GM12865 (cell line): ENCODE data around the gene NEIL3.
A peak's percentile ranks its signal among the peaks of the same experiment; 100 is the strongest.

Experiments
- DNase-seq: peaks from one replicate; pipeline ENCODE4 v3.0.0; 2010; ENCODE audit warnings: low read depth
- H3K4me3 ChIP-seq: 2 replicates; pipeline ENCODE4 v1.5.1; 2011; ENCODE audit warnings: mild to moderate bottlenecking, low read depth, low read length, control low read depth
- TF ChIP-seq, protein P1 (sequence below): IDR thresholded peaks from 2 replicates; pipeline ENCODE4 v1.5.1; 2011; ENCODE audit warnings: low read length, control low read depth, low read depth, inconsistent platforms; ENCODE audit not compliant: insufficient read depth; ENCODE audit errors: missing control alignments

The NEIL3 gene, protein sequence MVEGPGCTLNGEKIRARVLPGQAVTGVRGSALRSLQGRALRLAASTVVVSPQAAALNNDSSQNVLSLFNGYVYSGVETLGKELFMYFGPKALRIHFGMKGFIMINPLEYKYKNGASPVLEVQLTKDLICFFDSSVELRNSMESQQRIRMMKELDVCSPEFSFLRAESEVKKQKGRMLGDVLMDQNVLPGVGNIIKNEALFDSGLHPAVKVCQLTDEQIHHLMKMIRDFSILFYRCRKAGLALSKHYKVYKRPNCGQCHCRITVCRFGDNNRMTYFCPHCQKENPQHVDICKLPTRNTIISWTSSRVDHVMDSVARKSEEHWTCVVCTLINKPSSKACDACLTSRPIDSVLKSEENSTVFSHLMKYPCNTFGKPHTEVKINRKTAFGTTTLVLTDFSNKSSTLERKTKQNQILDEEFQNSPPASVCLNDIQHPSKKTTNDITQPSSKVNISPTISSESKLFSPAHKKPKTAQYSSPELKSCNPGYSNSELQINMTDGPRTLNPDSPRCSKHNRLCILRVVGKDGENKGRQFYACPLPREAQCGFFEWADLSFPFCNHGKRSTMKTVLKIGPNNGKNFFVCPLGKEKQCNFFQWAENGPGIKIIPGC

DNA sequence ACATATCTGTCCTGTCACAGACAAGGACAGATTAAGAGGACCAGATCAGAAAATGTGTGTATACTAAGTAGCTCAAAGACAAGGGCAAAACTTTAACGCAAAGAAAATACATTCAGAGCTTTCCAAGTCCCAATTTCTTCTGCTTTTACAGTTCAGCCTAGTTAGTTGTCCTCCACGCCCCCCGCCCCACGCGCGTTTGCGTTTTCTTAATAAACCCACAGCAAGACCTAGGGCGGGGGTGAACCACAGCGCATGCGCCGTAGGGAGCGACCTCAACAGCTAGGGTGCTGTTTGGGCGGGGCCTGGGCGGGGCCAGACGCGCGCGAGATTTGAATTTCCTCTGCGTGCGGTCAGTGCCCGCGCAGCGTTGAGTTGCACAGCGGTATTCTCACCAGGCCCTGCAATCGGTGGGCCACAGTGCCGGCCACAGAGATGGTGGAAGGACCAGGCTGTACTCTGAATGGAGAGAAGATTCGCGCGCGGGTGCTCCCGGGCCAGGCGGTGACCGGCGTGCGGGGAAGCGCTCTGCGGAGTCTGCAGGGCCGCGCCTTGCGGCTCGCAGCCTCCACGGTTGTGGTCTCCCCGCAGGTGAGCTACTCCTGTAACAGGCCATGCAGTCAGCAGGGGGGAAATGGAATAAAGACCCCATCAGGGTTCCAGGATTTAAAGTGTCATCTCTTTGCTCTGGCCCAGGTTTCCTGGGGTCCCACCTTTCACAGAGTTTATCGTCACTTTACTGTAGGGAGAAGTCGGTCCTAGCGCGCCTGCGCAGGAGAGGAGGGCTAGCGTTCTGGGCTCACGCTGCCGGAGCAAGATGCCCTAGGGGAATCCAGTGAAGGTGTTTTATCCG lies at the start of gene NEIL3:
Gene NEIL3, plus strand, starts transcription at position 353 of the 850 bp plus-strand sequence. Its CDS starts 80 bp downstream, at position 433.
- DNase-seq = peak; percentile 95
- peak within 1 kb of the TSS; percentile 67 for H3K4me3 ChIP-seq
- TF ChIP-seq, protein P1, sequence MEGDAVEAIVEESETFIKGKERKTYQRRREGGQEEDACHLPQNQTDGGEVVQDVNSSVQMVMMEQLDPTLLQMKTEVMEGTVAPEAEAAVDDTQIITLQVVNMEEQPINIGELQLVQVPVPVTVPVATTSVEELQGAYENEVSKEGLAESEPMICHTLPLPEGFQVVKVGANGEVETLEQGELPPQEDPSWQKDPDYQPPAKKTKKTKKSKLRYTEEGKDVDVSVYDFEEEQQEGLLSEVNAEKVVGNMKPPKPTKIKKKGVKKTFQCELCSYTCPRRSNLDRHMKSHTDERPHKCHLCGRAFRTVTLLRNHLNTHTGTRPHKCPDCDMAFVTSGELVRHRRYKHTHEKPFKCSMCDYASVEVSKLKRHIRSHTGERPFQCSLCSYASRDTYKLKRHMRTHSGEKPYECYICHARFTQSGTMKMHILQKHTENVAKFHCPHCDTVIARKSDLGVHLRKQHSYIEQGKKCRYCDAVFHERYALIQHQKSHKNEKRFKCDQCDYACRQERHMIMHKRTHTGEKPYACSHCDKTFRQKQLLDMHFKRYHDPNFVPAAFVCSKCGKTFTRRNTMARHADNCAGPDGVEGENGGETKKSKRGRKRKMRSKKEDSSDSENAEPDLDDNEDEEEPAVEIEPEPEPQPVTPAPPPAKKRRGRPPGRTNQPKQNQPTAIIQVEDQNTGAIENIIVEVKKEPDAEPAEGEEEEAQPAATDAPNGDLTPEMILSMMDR = no peak

DNA sequence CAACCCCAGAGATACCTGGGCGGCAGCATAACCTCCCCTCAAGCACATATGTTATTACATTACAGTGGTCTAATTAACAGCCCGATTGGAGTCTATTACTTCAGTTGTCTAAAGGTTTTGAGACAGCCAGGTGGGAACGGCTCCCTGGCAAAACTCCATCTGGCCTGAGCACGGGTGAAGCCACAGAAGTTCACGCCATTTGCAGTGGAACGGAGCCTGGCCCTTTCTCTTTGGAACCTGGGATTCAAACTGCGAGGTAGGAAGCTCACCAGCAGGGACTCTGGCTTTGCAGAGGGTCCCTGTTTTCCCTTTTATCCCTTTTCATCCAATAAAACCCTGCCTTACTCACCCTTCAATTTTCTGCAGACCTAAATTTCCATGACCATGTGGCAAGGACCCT lies 45.9 kb upstream of the NEIL3 start:
- no peak for DNase-seq
- TF ChIP-seq, protein P1 = no peak
- H3K4me3 ChIP-seq = no peak overlapping the region

DNA sequence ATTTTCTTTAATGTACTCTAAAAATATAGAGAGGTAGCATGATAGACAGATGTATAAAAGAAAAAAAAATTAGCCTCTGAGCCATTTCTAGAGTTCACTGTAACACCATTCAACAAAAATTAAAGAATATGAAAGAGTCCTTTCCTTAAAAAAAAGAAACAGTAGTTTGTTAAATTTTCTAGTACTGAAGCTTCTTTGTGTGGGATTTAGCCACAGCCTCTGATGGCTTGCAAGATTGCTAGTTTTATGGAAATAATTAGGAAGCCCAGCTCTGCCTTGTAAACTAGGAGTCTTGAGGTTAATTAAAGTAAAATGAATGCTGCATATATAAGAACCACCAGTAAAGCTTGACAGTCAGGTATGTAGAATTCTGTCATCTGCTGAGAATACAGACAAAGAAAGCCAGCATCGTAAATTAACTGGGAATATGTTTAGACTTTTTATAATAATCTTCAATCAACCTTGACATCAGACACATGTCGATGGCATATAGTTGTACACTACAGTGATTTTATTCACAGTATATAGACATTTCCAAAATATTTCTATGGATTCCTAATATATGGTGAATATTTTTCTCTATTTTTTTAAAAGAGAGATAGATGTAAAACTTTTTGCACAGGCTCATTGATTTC lies 44.8 kb upstream of the NEIL3 start:
- no peak for DNase-seq
- TF ChIP-seq, protein P1 = no peak

DNA sequence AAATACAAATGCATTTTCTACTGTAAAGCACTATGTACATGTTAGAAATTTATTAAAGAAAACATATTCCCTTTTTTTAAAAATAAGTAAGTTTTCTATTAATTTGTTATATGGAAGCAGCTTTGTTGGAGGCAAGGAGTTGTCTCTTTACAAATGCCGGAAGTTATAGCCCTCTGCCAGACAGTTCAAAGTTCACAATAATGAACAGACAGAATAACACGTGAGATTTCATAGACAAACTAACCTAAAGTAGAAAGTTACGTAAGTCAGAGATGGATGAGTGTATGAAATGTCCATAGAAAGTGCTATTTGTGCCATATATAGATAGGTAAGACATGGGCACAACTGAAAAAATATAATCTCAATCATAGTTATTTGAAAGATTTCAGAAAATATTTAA lies 43.9 kb upstream of the NEIL3 start:
- no peak overlapping the region for H3K4me3 ChIP-seq
- no peak for DNase-seq
- TF ChIP-seq, protein P1 = no peak

More for the DNA sequence above, 44.8 kb upstream of the NEIL3 start:
- no peak overlapping the region for H3K4me3 ChIP-seq

DNA sequence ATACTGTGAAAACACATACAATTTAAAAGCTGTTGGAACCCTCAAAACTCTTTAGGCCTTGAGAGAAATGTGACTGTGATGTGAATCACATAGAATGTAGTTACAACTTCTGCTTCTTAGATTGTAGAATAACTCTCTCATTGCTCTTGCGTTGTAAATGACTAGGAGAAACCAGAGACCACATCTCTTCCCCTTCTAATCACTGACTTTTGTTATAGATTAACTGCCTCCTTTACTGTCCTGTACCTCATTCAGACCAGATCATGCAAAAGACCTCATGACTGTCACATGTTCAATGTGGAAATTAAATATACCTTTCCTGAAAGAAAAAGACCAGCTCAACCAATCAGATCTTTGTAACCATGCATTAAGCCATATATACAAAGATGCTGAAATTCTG lies 43.2 kb upstream of the NEIL3 start:
- no peak overlapping the region for H3K4me3 ChIP-seq
- TF ChIP-seq, protein P1 = no peak
- DNase-seq = no peak

DNA sequence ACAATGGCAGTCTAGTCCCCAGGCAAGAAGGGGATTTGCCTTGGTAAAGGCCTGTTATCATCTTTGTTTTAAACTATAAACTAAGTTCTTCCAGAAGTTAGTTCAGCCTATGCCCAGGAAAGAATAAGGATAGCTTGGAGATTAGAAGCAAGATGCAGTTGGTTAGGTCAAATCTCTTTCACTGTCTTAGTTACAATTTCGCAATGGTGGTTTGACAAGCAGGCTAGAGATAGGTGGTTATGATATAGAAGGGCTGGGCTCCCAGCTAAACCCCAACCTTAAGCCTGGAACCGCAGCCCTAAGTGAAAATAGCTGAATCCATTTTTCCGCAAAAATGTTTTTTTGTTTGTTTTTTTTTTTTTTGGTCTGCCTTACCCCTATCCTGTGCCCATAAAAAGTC lies 41.8 kb upstream of the NEIL3 start:
- DNase-seq = no peak
- no peak overlapping the region for H3K4me3 ChIP-seq
- TF ChIP-seq, protein P1 = no peak
